ENCODE data around the gene SH3YL1.

- no peak for TF ChIP-seq POLR2AphosphoS5 (IDR thresholded peaks at IDR 0.05; ENCODE audit: low read depth, low read length)
- TF ChIP-seq TAF1 (IDR thresholded peaks at IDR 0.05; ENCODE audit: low read depth, low read length), result no peak
- TF ChIP-seq SPI1 (IDR thresholded peaks at IDR 0.05; ENCODE audit: low read depth, low read length), result no peak
These were observed 67.4 kb downstream of the SH3YL1 start for GRCh38 chr2:196406-196805.

Measured in GM12891 (cell line).